ENCODE data around the gene SLC25A31. TPM values are rescaled to one million over a fixed set of nuclear protein-coding genes. Genes with fewer than 3 reads are reported as not detected.

SLC25A31 gene
- total and polyA plus RNA-seq, 2 of the 13 experiments (the other 11 are each of a cell fraction or from before 2014, with no cell fraction given), result 0.04 TPM; not detected in 1

- 0 out of 2 replicates have a peak, but pooled peaks have one; percentile 42 for TF ChIP-seq NCOA1 (CRISPR knock-in tag; IDR thresholded peaks at IDR 0.05)
- TF ChIP-seq ASH2L (IDR thresholded peaks at IDR 0.05; ENCODE audit: insufficient read length, low read depth, low read length), result peak; percentile 37
- no peak for TF ChIP-seq ATF6 (CRISPR knock-in tag; conservative IDR thresholded peaks at IDR 0.05)
- TF ChIP-seq CHD2 (IDR thresholded peaks at IDR 0.05; ENCODE audit: low read depth, low read length), result peak; percentile 86
- no peak; the same call in 1 of the 2 replicates for TF ChIP-seq ZNF546 (CRISPR knock-in tag; conservative IDR thresholded peaks at IDR 0.05)
- no peak; the same call in 1 of the 2 replicates for TF ChIP-seq ZBTB7B (CRISPR knock-in tag; IDR thresholded peaks at IDR 0.05)
Measured at GRCh38 chr4:127782275-127783025, 52.2 kb downstream of the SLC25A31 start, which contains the start of gene HSPA4L (continued).

DNA sequence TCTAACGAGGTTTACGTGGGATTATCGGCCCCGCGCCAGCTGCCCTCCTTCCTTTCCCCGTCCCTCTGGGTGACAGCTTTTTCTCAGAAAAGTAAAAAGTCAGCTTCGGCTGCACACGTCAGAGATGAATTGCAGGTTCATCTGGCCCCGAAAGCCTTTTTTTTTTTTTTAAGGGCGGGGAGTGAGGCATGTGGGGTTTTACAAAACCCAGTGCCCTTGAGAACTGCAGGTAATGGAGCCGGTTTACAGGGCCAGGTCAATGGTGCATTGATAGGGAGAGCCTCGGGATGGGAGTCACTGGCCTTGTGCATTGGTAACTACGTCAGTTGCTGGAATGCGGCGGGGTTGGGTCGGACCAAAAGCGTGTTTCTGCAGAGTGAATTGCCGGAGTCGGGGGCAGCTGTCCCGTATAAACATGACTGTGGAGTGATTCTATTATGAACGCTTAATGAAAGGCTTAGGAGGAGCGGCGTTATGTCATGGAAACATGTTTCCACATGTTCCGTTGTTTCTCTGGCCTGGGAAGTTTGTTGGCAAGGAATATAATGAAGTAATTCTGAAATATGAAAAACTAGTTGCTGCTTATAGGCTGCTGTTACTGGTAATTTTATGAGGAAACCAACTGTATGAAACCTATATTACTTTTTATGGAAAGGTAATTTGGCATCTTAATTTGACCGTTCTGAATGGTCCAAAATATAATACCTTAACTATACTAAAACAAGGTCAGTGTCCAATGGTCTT, 53.0 kb downstream of the SLC25A31 start:
- Histone ChIP-seq H3K4me2 (ENCODE audit: low read depth, low read length) (peak overlapping the region; percentile 90), H3K79me2 (ENCODE audit: insufficient read depth, low read length) (peaks cover 45% of the 10 kb centered on the region), H3K27me3 (ENCODE audit: control insufficient read depth in 1 of 2, insufficient read depth in 2 of 2, low read length in 2 of 2) (no peaks in the 10 kb centered on the region; a peak in 1 of 5 replicates), H3K36me3 (replicated peaks in 1 of 2; ENCODE audit: control insufficient read depth in 1 of 2, insufficient read depth in 2 of 2, low read length in 2 of 2) (no peaks in the 10 kb centered on the region), H3K27ac (ENCODE audit: extremely low read length, insufficient read depth, low read length) (peak overlapping the region; percentile 69), H4K20me1 (ENCODE audit: insufficient read depth, low read length) (no peaks in the 10 kb centered on the region), H3K4me3 (replicated peaks in 1 of 3; ENCODE audit: insufficient read depth in 1 of 3, low read depth in 2 of 3, low read length in 3 of 3) (peak overlapping the region; percentile 69 to 88 (median 82)), H3K9ac (ENCODE audit: insufficient read depth, low read depth, low read length) (peak overlapping the region; percentile 78), H3K4me1 (ENCODE audit: insufficient read depth, low read length) (peaks cover 19% of the 10 kb centered on the region), H3K9me3 (ENCODE audit: low read length) (no peaks in the 10 kb centered on the region), H2AFZ (ENCODE audit: low read length) (peak overlapping the region; percentile 93)
- 0% methylated on average over 23 of the region's 25 CpGs for WGBS (ENCODE audit: low lambda C conversion rate)
- BruUV-seq (replicated peaks), result no TSS peak
- DNase-seq (ENCODE audit: low spot score) (peak; percentile 77), FAIRE-seq (peak; percentile 39), ATAC-seq (peak; percentile 79)
- in situ Hi-C loops (cut with HindIII; ENCODE audit: extremely low pct_ligation_motif_present, low pct_unique_long_range_greater_than_20kb), result no loop called here
- intact Hi-C loops (cut with micrococcal nuclease; ENCODE audit: unreplicated experiment), result loop anchor here (10.0 kb wide), 2 partner anchors 102 to 182 kb away; partner anchors contain the start of genes ABHD18, MFSD8 and PLK4
- ChIA-PET POLR2A (interaction anchor here (1.2 to 1.7 kb wide), 2 partner anchors 150 to 182 kb away, joined by 3 to 4 read pairs; partner anchors contain the start of genes ABHD18, INTU and MFSD8), CTCF (ENCODE audit: low intra/inter-chr PET ratio, low total read pairs) (no interaction called here)
- TF ChIP-seq MAX (IDR thresholded peaks at IDR 0.05), result peak; percentile 25; the same call in 1 of the 2 replicates
- no peak for TF ChIP-seq NFE2L1 (CRISPR knock-in tag; IDR thresholded peaks at IDR 0.05; ENCODE audit: borderline replicate concordance)
- TF ChIP-seq ARNT2 (CRISPR knock-in tag; IDR thresholded peaks at IDR 0.05; ENCODE audit: low read depth), result 0 out of 2 replicates have a peak, but pooled peaks have one; percentile 17
- peak; percentile 10; the same call in 1 of the 2 replicates for TF ChIP-seq TSC22D2 (CRISPR knock-in tag; IDR thresholded peaks at IDR 0.05; ENCODE audit: borderline replicate concordance)
- 0 out of 2 replicates have a peak, but pooled peaks have one; percentile 5 for TF ChIP-seq PHF8 (CRISPR knock-in tag; IDR thresholded peaks at IDR 0.05)
- no peak for TF ChIP-seq TBL1XR1 (IDR thresholded peaks at IDR 0.05; ENCODE audit: borderline replicate concordance, low read length, partially characterized antibody)
- TF ChIP-seq PAX8 (CRISPR knock-in tag; IDR thresholded peaks at IDR 0.05; ENCODE audit: borderline replicate concordance), result no peak
- TF ChIP-seq YY1 (IDR thresholded peaks at IDR 0.05; ENCODE audit: insufficient read depth, insufficient replicate concordance, low read depth, low read length), result peak; percentile 29
- TF ChIP-seq SP1 (IDR thresholded peaks at IDR 0.05), result no peak
- no peak for TF ChIP-seq SP1 (CRISPR knock-in tag; IDR thresholded peaks at IDR 0.05)
- 0 out of 2 replicates have a peak, but pooled peaks have one; percentile 35 for TF ChIP-seq KDM4B (CRISPR knock-in tag; IDR thresholded peaks at IDR 0.05)
- TF ChIP-seq BHLHE40 (IDR thresholded peaks at IDR 0.05; ENCODE audit: low read length), result no peak
- TF ChIP-seq MZF1 (CRISPR knock-in tag; IDR thresholded peaks at IDR 0.05; ENCODE audit: borderline replicate concordance), result no peak
- 0 out of 2 replicates have a peak, but pooled peaks have one; percentile 12 for TF ChIP-seq FOSL2 (CRISPR knock-in tag; IDR thresholded peaks at IDR 0.05)

Measured in HepG2 (cell line).